DMS79 treated with DMSO at 0.1 percent for 48 hours (cell line): ENCODE measurements around the gene SARDH.

Experiments
- DNase-seq: peaks from one replicate; lab custom pipeline; 2025; lab: John Stamatoyannopoulos, UW

Gene SARDH

DNA sequence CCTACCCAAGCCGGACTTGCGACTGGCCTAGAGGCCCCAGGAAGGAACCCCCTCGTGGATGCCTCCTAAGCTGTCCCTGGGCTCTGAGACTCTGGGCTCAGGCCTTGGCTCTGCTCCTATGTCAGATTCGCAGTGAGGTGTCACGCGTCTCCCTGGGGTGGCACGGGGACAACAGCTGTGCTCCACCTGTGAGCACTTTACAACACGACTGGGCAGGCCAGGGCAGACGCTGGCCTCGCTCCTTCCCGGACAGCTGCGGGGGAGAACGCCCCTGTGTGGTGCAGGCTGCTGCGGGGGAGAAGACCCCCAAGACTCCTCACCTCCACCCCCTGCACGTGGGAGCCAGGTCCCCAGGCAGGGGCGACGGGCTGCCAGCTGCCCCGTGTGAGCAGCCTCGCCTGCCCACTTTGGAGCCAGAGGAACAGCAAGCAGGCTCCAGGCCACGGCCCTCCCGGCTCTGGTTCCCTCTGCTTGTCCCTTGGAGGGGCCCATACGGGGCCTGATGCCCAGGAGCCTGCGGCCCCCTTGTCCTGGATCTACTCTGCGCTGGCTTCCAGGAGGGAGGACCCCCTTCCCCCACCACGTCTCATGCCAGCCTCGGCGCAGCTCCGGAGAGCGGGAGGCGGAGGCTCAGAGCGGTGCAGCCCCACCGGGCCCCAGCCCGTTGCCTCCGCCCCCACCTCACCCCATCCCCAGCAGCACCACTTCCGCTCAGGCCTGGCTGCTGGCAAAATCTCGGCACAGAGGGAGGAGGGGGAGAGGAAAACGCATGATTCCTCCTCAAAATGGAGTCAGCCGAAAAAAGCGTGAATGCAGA, 36.0 kb downstream of the SARDH start:
- no peak for DNase-seq

DNA sequence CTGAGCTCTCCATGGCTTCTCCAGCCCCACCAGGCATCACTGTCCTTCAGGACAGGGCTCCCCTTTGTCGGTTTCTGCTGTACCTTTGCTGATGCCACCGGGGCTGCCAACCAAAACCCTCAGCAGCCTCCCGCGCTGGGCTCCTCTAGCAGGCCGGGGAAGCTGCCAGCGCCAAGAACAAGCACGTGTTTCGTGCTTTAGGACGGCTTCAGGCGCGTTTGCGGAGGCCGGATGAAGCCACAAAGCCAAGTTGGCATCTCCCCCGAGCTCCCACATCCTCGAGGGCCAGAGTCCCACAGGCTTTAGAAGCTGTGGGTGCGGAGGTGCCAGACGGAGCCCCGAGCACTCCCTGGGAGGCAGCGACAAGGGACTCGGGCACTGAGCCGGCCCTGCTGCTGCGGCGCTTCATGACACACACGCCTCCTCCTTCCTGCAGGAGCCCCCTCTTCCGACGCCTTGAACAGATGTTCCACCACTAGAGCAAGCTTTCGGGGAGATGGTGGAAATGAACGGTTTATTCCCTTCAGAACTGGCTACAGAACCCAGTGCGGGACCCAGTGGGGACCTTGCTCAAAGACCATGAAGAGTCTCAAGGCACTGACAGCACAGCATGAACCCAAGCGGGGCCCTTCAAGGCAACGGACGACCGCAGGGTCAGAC, 36.7 kb downstream of the SARDH start:
- DNase-seq: no peak

DNA sequence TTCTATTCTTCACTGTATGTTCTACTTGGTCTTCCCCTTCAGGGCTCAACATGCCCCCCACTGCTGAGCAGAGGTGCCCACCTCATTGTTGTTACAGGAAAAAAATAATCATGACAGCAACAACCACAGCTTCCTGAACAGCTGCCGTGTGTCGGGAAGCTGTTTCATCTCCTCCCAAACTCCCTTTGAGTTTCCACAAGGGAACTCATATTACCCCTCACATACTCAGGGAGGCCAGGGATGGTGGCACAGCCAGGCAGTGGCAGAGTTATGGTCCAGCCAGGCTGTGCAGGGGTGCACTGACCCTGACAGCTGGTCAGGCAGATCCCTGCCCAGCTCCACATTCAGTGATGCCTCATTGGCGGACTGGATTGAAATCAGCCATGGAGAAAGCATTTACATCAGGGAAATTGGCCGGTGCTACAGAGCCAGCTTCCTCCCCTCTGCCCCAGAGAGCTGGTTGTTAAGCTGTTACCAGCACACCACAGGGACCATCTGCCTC, 37.3 kb downstream of the SARDH start:
- DNase-seq: no peak

DNA sequence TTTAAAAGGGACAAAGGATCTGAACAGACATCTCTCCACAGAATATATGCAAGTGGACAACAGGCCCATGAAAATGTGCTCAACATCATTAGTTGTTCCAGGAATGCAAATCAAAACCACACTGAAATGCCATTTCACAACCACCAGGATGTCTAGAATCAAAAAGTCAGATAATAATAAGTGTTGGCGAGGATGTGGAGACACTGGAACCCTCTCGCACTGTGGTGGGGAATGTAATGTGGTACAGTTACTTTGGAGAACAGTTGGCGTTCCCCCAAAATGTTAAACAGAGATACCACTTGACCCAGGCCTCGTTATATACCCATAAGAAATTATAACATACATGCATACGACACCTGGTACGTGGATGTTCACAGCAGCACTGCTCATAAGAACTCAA, 38.6 kb downstream of the SARDH start:
- DNase-seq: no peak

DNA sequence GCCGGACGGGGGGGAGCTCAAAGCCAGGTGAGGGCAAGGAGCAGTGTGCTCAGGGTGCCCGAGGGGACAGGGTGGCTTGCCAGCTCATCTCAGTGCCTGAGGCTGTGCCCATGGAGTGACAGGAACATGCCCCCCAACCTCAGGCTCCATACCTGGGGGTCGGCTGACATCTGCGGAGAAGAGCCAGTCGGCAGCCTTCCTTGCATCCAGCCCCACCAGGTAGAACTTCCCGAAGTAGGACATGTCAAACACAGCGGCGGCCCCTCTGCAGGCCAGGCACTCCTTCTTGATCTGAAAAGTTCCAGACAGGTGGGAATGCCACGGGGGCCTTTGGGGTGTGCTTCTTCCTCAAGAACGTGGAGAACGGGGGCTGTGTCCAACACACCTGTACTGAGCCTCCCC, 42.1 kb downstream of the SARDH start:
- no peak for DNase-seq

DNA sequence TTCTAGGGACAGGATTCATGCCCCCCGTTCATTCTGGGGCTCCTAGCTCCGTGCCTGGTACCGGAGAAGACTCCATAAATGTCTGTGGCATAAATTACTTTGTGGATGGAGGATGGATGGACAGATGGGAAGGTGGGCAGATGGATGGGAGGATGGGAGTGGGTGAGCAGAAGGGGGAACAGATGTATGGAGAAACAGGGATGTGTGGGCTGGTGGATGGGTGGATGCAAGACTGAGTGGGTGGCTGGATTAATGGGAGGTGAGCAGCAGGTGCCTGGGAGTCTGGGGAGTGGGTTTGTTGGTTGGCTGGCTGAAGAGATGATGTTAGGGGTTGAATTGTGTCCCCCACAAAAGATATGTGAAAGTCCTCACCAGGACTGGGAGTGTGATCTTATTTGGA, 43.5 kb downstream of the SARDH start:
- no peak for DNase-seq

DNA sequence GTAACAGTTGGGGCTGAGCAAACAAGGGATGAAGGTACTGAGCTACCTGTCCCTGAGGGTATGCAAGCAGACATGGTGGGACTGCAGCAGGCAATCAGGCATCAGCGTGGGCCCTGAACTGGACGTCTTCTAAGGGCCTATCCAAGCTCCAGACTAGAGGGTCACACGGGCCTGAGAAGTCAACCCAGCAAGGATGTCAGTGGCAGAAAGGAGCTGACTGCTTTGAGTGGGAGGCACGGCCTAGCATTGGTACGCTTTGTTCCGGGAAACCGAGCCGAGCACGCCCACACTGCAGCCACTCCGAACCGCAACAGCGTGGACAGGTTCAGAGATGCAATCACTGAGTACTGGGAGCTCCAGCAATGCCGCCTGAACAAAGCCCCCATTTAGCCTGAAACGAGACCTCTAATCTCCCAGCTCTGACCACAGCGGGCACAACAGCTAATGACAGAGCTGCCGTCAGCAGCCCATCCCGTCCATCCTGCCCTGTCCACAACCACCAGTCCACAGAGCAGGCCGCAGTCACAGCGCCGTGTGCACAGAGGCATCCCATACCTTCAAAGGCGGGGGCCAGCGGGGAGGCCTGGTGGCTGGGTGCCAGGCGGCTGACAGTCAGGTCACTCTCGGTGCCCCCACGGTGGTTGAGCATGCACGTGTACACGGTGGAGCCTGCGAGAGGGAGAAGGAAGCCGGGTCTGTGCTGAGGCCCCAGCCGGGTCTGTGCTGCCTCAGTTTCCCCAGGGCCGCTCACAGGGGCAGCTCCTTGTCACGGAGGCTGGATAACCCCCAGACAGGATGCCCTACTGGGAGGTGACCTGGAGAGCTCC, 44.2 kb downstream of the SARDH start:
- no peak for DNase-seq

DNA sequence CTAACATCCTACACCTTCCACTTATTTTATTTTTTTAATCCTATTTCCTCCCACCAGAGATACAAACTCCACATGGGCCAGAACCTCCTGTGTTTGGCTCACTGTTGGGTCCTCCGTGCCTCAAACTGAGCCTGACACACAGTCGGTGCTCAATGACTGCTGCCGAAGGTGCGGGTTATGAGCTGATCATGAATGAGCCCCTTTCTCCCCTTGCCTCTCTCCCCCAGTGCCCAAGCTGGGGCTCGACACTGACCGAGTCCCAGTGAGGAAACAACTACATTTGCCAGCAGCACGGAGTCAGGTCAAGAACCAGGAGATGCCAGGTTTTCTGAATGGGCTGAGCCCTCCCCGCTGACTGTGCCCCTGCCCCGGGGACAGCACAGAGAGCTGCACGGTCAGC, 45.0 kb downstream of the SARDH start:
- DNase-seq: no peak

DNA sequence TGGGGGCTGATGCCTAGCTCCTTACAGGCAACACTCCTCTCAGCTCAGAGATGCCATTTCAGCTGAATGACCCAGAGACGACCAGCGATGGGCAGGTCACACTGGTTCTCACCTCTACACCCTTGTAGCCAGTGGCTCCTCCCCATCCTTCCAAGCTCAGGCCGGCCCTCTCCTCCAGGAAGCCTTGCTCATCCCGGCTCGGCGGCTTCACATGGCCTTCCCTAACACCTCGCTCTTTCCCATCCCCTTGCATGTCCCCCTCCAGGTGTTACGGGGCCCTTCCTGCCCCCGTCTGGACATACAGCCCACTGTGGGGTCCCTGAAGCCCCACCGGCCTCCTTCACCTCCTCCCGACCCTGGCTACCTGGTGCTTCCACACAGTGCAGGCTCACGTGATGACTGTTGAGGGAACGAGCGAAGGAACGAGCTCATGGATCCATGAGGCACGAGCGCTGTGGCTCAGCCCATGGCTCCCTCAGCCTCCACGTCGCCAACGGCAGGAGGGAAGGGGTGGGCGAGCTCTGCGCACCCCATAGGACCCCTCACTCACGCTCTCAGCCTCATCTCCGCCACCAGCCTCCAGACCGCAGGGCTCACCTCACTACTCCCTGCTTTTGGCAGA, 45.7 kb downstream of the SARDH start:
- no peak for DNase-seq

DNA sequence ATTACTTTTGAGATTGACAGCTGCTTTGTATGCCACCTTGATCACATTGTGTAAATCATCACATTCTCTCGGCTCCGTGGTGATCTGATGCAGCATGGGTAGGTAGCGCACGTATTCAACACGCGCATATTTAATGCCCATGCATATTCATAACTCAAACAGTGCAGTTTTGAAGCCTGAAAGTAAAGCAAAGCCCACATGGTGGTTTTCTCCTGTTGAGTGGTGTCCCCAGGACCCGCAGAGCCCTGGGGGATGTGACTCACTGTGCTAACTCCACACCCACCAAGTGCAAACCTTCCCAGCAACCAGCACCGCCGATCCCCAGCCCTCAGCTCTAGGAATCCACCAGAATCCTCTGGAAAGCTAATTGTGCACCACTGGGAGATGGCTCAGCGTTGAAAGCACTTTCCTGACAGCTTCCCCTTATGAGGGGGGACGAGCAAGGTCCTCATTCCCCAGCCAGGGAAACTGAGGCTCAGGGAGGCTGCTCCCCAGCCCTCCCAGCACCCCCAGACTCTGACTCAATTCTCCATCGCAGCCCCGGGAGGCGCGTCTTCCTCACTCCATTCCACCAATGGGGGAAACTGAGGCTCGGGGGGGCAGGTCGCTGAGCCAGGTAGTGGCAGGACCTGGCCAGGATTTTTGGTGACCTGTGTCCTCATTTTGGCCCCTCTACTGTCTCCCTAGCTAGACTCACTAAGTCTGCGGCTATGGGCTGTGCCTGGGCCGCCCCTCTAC, 46.4 kb downstream of the SARDH start:
- no peak for DNase-seq

DNA sequence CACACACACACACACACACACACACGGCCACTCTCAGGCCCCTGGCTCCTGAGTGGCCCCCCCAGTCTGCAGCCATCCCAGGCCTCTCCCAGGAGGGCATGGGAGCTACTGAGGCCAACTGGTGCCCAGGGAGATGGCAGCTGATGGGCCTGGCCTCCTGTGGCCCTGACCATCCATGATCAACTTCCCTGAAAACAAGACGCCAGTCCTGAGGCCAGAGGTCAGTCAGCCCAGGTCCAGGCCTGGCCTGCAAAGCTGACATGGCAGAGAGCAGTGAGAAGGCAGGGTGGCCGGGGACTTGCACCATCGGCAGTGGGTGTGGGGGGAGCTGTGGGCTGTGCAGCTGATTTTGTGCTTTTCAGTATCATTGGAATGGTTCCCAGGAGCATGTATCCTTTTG, 47.0 kb downstream of the SARDH start:
- no peak for DNase-seq

DNA sequence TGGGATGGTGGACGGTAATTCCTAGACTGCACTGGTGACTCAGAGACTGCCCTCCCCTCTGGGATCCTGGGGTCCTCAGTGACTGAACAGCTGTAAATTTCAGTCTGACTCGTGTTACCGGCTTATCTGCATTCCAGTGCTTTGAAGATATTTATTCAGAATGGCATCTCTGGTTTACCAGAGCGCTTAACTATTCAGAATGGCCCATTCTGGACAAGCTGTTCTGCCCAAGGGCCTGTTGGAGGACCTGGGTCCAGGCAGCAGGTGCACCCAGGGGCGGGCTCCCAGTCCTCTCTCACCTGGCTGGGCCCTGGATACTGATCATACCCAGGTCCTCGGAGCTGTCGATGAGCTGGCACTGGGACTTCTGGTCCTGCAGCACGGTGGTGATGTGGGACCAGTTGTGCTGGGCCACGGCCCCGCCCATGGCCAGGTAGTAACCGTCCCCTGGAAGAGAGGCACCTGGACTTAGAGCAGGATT, 48.0 kb downstream of the SARDH start:
- peak; percentile 38 for DNase-seq

DNA sequence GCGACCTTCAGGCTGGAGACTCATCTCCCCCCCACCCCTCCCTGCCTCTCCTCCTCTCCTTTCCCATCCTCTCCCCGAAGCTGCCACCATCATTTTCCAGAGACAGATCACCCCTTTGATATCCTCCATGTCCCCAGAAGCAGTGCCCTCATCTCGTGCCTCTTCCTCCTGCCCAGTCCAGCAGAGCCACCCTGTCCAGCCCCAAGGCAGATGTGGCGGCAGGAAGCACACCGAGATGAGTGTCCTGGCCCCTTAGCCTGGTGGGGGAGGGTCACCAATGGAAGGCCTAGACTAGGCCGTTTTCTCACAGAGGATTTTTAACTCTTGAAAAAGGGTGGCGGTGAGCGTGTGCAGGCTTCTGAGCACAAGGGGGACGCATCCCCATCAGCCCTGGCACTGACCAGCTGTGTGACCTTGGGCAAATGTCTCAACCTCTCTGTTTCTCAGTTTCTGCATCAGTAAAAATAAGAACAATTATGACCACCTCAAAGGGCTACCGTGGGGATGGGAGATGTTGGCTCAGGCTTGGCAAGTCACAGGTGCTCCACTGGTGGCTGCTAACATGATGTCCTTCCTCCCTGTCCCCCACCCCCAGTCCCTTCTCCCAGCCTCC, 48.9 kb downstream of the SARDH start:
- no peak for DNase-seq

DNA sequence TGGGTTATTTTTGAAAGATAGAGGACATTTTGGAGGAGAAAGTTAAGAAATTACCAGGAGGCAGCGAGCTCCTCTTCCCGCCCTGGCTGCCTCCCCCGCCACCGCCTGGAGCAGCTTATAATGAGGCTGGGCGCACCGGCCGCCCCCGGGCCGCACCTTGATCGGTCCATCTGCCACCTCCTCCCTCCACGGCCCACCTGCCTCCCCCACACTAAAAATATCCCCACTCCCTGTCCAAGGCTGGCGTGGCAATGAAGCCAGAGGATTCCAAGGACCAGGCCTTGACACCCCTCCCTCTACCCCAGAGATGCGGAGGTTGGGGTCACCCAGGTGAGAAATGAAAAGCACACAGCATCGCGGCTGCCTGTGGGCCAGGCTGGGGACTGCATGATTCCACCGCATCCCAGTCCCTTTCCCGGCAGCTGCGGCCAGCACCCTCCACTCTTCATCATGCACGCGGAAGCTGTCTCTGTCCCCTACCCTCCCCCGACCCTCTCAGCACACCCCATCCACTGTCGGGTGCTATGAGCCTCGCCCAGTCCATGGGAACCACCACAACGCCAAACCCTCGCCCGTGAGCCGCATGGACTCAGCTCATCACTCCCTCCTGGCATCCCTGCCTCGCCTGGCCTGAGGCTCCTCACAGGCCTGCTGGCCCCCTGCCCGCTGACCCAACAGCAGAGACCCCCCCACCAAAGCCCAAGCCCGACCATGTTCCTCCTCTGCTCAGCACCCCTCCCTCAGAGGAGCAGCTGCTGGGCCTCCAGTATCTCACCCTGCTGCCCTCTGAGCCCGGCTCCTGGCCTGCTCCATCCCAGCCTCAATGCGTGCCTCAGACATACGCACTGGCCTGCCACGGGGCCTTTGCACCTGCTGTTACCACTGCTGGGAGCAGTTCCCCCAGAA, 50.0 kb downstream of the SARDH start:
- DNase-seq: no peak

DNA sequence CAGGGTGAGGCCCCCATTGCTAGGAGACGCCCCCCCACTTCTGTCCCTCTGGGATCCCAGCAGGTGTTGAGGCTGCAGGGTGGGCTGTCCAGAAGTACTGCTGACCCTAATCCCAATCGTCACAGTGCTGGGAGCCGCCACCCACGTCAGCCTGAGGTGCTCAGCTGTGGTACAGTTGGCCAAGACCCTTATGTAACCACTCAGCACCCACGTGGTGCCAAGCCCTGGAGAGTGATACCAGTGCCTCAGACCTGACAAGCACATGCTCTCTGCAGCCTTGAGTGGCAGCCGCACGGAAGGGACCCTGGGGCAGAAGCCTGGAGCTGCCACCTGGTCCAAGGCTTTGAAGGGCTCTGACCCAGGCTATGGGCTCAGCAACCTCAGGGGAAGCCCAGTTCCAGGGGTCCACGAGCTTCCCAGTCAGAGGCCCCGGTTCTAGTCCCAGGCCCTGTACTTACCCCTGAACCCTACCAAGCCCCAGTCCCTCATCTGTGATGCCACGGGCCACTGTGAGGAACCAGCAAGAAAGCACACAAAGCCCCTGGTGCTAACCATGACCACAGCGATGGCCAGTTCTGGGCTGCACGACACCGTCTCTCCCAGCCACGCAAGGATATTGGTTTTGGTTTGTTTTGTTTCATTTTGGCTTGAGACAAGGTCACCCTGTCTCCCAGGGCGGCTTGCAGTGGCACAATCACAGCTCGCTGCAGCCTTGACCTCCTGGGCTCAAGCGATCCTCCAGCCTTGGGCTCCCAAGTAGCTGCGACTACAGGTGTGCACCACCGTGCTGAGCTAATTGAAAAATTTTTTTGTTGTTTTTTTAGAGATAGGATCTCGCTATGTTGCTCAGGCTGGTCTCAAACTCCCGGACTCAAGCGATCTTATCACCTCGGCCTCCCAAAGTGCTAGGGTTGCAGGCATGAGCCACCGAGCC, 51.2 kb downstream of the SARDH start:
- DNase-seq: peak; percentile 45

DNA sequence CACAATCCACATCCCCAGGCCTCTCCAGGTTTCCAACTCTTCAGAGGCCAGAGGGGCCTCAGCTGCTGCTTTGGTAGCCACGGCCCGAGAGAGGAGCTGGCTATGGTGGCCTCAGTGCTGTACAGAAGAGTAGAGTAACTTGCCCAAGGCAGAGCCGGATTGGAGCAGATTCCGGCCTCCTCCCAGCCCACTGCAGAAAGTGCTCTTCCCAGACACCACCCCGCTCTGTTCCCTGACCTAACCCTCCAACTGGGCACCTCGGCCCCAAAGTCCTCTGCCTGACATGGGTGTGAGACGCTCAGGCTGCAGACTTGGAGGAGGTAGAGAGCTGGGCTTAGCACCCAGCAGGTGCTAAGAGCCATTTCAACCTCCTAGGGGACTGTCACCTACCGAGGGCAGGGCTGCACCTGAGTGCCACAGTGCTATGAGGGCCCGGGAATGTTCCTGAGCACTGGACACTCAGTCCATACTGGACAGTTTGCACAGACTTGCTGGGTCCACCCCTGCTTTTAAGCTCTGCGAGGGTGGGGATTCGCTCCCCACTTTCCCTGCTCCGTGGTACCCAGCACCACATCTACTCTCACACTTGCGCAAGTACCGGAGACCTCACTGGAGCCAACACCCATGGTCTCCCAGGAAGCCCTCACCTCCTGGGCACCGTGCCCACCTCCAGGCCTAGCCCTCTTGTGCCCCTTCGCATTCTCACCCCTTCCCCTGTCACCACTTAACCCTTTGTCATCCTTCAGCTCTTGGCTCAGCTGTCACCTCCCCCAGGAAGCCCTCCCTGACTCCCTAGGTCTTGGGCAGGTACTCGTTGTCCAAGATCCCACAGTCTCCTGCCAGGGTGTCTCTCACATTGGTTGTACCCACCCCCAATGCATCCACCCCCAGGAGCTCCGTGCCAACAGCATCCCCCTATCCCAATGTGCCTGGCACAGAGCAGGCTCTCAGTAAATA, 52.2 kb downstream of the SARDH start:
- DNase-seq: no peak

DNA sequence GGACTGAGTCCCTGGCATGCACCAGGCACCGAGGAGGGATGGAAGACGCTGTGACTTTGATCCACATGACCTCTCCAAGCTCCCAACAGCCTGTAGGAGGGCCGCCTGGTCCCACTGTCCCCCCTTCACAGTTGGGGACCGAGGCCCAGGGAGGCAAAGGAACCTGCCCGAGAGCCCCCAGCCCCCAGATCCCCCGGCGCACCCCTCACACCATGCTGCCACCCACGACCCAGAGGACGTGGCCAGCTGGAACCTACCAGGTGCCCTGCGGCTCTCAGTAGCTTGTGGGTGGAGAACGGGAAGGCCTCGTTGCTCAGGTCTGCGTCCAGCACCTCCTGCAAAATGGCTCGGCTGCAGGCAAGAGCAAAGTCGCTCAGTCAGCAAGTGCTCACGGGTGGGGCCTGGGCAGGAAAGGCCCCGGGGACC, 53.2 kb downstream of the SARDH start:
- DNase-seq: no peak
